HG03280 (cell line): ENCODE measurements around the gene SULT1C3.
"Not testable (repeated sequence)": the region's sequence is repeated elsewhere in the genome, so short reads cannot be mapped to it uniquely, and the experiment has no call there.

ENCODE experiments used
- ATAC-seq: cut with Tn5 transposase; IDR thresholded peaks from one replicate; pipeline ENCODE4 v1.9.1; 2021; ENCODE audit warnings: mild to moderate bottlenecking, moderate library complexity; ENCODE audit not compliant: unreplicated experiment

The SULT1C3 gene

DNA sequence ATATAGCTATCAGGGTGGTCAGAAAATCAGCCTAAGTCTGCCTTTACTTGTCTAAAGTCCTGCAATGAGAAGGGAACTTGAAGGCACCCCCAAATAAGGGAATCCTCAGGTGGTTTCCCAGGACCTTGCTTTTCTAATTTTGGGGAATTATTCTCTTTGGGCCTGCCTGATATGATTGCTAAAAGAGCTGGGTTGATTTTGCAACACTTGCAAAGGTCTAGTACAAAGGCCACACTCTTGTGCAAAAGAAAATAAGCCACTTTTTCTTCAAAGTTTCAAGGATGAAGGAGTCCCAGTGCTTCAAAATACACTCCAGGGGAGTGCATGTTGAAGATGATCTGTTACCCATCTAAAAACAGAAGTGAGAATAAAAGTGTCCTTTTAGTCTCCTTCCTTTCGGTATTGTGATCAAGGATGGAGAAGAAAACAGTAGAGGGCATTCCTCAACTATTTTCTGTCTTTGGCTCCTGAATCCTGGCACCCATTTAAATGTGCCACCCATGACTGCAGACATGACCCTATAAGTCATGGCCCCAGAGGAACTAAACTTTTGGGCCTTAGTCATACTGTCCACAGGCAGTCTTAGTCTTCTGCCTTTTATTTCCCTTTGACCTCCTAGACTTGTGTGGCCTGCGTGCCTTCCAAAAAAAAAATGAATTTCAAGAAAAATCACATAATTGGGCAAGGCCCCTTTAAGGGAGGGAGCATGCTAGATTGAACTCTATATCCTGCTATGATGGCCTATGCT is 5.1 kb downstream of the SULT1C3 start:
- no peak for ATAC-seq

DNA sequence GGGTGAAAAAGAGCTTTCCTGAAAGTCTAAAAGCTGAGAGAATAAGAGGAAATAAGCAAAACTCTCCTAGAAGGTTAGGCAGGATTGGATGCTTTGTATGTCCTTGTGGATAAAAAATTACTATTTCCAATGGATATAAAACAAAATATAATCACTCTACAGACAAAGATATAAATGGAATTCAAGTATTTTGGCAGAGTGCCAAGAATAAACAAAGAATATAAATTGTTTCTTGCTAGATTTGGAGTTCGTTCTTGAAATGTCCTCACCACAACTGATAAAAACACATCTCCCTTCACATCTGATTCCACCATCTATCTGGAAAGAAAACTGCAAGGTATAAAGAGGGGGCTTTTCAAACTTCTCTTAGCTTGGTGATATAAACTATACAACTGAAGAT is 13.3 kb downstream of the SULT1C3 start:
- no peak for ATAC-seq

DNA sequence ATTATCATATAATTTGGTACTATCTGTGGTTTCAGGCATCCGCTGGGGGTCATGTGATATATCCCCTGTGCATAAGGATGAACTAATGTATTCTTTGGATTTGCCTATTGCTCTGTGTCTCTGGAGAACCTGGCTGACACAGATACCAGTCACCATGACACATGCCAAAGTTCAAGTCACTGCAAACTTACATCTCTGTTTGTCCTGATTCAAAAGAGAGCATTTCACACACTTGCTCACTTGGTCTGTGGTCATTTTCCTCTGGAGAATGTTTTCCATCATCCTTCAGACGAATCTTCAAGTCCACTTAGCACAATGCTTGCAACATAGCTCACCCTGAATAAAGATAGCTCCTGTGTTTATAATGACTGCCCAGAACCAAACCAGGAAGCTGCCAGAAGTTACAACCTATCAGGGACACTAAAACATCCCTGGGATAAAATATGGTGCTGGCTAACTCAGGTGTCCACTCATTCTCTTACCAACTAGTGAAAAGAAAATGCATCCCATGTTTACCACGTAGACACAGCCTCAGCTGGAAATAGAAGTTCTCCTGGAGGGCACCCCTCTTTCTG is 18.1 kb downstream of the SULT1C3 start:
- ATAC-seq: no peak

DNA sequence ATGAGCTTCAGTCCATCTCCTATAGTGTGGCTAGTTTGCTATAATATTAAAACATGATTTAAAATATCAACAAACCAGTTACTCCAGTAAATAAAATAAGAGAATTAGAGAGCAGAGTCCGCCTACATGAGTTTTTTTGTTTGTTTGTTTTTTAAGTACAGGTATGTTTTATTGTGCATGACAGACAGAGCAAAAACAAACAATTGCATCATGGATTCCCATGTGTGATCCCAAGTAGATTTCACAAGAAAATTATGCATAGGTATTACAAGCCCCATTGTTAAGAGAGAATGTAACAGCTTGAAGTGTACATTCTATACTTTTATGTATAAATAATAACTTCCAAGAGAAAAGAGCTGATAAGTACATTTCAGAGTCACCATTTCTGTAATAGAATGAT is 21.0 kb downstream of the SULT1C3 start:
- no peak for ATAC-seq

DNA sequence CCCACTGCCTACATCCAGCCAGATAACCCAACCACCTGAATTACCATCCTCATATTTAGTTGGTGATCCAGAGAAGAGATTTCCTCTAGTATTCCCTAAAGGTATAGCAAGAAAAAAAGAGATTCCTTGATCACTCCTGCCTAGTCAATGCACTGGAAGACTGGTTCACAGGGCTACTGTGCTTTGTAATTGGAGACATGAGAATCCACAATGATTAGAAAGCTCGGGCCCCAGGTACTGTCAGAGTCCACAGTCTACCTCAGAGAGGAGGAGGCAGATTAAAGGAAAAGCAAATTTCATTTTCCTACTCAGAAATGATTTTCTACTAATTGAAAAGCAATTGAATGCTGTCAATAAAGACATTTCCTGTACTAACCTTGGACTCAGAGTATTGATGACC is 22.3 kb downstream of the SULT1C3 start:
- no peak for ATAC-seq

DNA sequence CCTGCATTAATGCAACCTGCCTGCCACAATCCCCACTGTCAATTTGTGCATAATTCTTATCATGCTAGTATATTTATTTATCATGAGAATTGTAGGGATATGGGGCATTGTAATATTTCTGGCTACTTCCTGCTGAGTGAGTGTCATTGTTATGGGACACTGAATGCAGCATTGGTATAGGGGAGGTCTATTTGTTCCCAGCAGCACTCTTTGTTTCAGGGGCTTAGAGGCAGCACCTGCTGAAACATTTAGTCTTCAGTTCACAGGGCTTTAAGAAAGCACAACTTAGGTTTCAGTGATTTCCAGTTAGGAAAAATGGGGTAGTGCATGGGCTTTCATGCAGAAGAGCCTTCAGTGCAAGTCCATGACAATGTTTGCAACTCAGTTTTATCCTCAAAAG is 23.6 kb downstream of the SULT1C3 start:
- ATAC-seq: no peak

DNA sequence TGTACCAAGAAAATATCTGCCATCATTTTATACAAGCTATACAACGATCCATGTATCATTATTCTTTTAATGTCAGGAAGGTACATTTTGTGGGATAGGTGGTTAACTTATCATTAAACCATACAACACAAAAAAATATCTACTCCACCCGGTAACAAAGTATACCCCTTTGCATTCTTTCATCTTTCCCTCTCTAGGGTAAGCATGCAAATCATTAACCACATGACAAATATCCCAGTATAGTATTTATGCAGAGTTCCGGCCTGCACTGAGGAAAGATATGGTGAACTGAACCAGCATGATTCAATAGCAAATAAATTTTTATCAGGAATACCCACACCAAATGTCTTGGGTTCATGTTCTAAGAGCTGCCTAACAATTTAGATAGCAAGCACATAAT is 26.4 kb downstream of the SULT1C3 start:
- no peak for ATAC-seq

DNA sequence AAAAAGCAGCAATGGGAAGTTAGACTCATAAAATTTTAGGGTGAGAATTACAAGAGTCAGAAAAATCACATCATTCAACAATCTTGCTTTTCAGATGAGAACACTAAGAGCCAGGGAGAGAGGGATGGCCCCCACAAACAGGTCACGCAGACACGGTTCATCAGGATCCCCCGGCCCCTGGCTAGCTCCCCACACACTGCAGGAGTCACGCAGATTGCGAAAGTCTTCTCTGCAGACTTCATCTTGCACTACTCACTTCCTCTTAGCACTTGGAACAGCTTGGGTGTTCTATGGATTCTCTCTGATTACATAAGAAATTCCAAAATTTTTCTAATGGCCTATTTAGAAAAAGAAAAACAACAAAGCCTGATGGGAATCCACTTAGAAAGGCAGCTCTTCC is 27.3 kb downstream of the SULT1C3 start:
- no peak for ATAC-seq

DNA sequence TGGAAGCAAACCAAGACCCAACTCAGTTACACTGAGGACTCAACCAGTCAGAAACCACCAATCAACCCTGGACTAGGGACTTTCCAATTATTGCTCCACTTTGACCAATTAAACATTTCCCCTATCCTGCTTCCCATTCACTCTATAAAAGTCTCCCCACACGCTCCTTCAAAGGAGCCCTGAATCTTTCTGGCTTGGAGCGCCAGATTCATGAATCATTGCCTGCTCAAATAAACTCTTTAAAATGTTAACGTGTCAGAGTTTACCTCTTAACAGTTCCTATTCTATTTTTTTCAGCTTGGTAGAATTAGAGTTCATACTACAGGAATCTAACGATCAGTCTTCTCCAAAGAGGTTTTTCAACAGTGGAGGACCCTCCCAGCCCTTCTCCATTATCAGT is 28.2 kb downstream of the SULT1C3 start:
- ATAC-seq: no peak

DNA sequence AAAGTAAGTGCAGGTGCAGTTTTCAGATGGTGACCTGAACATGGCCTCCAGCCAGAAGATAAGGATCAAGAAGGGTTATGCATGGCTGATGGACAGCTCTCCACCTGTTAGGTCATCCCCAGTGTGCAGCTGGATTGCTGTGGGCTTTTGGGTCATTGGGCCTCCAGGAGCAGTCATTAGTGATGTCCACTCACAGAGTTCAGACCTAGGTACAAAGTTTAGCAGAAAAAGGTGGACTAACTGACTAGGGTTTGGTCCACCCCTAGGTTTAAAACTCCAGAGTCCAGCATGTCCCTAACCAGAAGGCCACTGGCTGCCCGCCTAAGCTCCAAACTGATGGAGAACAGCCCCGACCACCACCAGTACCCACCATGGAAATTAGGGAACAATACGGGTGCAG is 30.6 kb downstream of the SULT1C3 start:
- ATAC-seq: no peak

DNA sequence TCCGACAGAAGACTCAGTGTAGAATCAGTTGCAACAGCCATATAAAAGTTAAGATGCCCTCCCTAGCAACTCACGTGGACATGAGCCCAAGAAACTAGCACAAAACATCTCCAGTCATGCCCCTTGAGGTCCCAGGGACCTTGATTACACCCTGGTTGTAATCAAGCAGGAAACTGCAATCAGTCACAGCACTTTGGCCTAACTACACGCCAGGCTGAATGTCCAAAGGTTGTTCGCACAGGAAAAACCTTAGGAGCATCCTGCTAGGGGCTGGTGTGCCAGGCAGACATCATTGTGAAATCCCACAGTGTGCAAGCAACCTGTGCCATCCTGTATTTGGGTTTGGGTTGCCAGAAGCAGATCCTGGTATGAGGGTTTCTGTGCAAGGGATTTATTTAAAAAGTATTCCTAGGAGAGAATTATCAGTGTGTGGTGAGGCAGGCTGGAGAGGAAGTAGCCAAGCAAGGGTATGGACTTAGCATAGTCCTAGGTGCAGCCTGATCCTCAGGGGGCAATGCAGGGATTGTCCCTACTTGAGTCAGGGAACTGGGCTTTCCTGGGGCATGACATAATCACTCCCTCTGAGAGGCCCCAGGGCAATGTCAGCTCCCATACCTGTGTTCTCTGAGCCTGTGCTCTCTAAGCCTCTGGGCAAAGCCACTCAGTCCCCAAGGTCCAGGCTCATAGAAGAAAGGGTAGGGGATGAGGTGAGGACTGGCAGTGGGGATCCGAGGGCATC is 31.2 kb downstream of the SULT1C3 start:
- ATAC-seq: no peak

DNA sequence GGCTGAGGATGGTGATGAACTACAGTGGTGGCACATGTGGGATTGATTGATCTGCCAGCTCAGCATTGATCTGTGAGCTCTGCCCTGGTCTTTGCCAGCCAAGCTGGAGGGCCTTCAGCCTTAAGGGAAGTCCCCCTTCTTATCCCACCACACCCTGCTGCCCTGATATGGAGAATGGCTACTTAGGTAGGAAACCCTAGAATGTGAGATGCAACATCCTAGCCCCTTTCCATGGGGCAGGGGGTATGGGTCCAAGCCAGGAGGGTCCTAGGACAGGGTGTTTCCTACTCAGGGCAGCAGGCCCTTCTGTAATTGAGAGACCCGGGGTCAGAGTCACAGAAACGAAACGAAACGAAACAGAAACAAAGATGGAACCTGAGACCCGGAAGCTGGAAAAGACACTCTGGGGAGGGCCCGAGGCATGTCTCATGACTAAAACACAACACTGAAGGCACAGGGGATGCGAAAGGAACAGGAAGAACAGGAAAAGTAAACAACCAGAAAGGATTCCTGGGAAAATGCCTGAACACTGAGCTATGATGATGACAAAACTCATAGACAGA is 32.0 kb downstream of the SULT1C3 start:
- no peak for ATAC-seq

DNA sequence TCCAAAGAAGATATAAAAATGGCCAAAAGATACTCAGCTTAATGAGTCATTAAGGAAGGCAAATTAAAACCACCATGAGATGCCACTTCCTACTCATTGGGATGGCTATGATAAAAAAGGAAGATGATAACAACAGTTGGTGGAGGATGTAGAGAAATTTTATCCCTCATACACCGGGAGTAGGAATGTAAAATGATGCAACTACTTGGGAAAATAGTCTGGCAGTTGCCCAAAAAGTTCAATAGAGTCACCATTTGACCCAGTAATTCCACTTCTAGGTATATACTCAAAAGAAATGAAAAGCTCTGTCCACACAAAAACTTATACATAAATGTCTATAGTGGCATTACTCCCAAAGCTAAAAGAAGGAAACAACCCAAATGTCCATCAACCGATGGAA is 38.9 kb downstream of the SULT1C3 start:
- no peak for ATAC-seq

DNA sequence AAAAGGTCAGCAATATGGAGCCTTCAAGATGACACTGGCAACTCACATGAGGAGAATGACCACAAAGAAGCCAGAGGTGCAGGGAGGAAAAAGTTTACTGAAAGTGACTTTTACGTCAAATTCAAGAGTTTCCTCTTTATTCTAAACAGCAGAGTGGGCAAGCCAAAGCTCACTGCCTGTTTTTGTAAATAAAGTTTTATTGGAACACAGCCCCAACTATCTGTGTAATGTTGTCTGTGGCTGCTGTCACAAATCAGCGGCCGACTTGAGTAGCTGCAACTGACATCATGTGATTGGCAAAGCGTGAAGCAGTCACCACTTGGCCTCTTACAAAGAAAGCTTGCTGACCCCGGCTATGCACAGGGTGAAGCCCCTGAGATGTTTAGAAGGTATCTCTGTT is 39.7 kb downstream of the SULT1C3 start:
- no peak for ATAC-seq

DNA sequence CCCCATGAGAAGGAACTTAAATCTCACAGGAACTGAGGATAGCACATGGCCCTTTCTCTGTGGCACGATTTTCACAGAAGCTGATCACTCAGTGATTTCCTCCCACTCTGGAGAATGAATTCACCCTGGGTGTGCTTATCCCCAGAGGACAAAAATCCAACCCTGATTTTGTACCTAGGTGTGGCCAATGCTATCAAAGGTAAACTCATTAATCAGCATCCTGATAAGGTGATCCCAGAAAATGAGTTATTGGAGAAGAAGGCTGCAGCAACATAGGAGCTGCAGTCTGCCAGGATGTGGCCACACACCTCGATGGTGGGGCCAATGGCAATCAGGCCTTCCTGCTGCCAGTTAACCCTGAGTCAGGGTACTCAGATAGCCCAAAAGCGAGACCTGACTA is 40.7 kb downstream of the SULT1C3 start:
- ATAC-seq: no peak

DNA sequence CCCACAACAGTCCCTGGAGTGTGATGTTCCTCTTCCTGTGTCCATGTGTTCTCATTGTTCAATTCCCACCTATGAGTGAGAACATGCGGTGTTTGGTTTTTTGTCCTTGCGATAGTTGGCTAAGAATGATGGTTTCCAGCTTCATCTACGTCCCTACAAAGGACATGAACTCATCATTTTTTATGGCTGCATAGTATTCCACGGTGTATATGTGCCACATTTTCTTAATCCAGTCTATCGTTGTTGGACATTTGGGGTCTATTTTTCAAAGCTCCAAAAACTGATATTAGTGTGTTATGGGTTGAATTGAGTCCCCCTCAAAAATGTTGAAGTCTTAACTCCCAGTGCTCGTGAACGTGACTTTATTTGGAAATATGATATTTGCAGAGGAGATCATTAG is 44.8 kb downstream of the SULT1C3 start:
- not testable (repeated sequence) for ATAC-seq

DNA sequence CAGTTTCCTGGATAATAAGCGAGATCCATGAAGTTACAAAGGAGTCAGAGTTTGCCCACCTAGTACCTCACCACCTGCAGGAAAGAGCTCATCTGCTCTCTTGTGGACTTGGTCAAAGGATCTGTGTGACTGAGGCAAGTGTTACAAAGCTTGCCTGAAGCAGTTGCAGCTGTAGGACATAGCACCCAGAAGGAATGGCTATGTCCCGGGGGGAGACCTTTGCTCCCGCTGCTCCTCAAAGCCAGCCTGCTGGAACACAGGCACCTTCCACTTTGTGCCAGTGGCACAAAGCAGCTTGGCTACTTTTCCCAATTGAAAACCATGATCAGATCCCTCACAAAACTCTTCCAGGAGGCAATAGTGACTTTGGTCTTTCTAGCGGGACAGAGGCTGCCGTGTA is 45.8 kb downstream of the SULT1C3 start:
- no peak for ATAC-seq

DNA sequence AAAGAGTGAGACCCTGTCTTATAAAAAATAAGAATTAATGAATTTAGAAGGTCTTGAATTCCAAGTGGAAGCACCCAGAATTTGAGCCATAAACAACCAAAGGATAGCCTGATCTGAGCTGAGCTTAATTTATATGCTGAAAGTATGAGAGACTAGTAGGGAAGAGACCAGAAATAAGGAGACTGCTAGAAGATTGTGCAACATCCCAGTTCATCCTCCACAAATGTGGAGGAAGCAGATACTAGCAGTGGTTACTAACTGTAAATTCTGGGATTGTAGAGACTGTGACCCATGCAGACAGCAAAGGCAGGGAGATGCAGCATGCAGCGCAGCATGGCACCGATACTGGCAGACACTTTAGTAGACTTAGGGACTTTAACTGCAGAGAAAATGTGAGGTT is 47.4 kb downstream of the SULT1C3 start:
- no peak for ATAC-seq

DNA sequence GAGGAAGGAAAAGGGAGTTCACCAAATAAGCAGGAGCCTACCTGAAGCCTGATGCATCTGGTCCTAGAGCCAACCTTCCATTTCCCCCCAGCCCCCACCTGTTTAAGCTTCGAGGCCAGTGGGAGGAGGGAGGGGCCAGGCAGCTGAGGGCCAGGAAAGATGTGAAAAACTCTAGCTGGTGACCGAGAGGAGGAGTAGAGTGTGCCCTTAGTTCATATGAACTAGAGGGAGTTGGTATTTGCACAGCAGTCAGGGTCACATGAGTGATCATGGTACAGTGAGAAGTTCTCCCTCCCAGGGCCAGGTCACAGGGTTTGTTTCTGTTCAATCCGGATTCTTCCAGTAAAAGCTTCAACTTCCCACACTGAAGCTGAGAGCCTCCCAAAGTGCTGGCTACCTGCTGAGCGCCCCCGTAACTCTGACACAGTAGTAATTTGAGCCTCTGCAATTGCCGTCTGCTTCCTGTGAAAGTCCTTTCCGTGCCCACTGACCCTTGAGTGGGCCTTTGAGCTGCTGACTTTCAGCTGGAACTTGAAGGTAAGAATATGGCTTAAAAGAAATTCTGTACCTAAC is 48.9 kb downstream of the SULT1C3 start, which contains the start of gene SULT1C2:
Gene SULT1C2, plus strand, starts transcription at position 362 of the 573 bp plus-strand sequence. CDS start 4,773 bp downstream, outside the sequence.
- no peak for ATAC-seq

DNA sequence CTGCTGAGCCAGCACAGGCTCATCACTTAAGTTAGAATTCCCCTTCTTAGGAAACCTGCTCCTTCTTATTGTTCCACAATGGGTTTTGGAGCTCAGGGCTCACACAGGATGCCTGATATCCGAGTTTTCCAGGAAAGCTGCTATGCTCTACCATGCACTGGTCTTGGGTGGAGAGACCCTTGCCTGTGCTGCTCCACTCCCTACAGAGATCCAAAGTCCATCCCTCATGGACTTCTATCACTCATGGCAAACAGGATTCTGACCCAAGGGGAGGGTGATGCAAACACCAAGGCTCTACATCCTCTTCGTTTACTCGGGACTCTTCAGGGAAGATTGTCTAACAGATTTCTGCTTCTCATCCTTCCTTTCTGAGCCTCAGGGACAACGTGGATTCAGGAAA is 54.1 kb downstream of the SULT1C3 start:
- ATAC-seq: no peak

DNA sequence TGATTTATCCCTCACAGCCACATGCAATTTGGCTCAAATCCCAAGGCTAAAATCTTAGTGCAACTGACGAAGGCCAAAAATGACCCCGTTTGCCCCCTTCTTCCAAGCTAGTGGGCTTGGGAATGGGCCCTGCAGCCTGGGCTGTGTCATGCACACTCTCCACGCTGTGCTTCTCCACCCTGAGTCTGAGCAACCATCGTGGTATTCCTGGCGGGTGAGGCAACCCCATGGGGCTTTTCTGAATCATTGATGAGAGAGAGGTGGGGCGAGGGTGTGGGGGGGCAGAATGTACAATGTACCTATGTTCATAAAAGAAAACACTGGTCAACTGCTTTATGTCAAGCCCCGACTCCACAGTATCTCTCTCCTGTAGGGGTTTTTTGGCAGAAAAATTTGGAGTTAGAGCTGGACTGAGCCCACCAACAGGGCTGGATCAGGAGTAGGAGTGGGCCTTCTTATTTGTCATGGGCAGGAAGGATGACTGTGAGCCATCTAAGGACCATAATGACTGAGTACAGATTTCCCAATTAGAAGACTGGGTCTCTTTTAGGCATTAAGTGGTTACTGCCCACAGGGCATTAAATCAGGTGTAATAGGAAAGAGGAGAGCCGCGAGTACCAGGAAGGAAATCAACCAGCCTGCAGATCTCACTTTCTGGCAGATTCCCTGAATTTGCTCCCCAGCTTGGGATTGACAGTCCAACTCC is 57.8 kb downstream of the SULT1C3 start:
- ATAC-seq: no peak
